Transverse colon (tissue), 4 donors: Measurements from ENCODE around the gene CUL1. TPM values are rescaled to one million over a fixed set of nuclear protein-coding genes. Genes with fewer than 3 reads are reported as not detected.

Experiments used
- DNase-seq: peaks from one replicate; pipeline ENCODE4 v3.0.0-alpha.2; 2019
- H3K27ac ChIP-seq, 4 donors: fragments of 200-600 bp; sonication (generic); 2 replicates each; pipeline ENCODE4 v1.5.1; 2016 to 2018; ENCODE audit warnings: inconsistent platforms in 4 of 4
- H3K27me3 ChIP-seq: fragments of 200-600 bp; sonication (generic); 2 replicates; pipeline ENCODE4 v1.5.1; 2017; ENCODE audit warnings: inconsistent platforms
- H3K36me3 ChIP-seq, 4 donors: fragments of 200-600 bp; sonication (generic); 2 replicates each; pipeline ENCODE4 v1.5.1; 2017 to 2019; ENCODE audit warnings: inconsistent platforms in 4 of 4
- H3K4me1 ChIP-seq, 4 donors: fragments of 200-600 bp; sonication (generic); 2 replicates each; pipeline ENCODE4 v1.5.1; 2017 to 2020; ENCODE audit warnings: inconsistent platforms in 4 of 4
- H3K4me3 ChIP-seq, 4 donors: fragments of 200-600 bp; sonication (generic); 1 replicate in 1 of 4; 2 replicates in 3 of 4; pipeline versions ENCODE4 v1.5.1 to v1.6.1; 2017 to 2019; ENCODE audit warnings: inconsistent platforms in 4 of 4
- H3K9me3 ChIP-seq, 2 donors: fragments of 200-600 bp; sonication (generic); 2 replicates each; pipeline ENCODE4 v1.5.1; 2017 to 2019; ENCODE audit warnings: inconsistent platforms in 2 of 2
- CTCF ChIP-seq, 5 experiments: fragments of 200-600 bp in 3 of 5; fragments of 450-650 bp in 2 of 5; sonication (generic) in 3 of 5; IDR thresholded peaks; 1 replicate in 2 of 5; 2 replicates in 3 of 5; pipeline ENCODE4 v1.5.1; 2016 to 2017; ENCODE audit warnings: antibody characterized with exemption in 5 of 5, inconsistent platforms in 3 of 5, mild to moderate bottlenecking in 2 of 5, moderate library complexity in 1 of 5
- EP300 ChIP-seq: sonication (generic); formaldehyde crosslinking; IDR thresholded peaks from one replicate; pipeline ENCODE4 v1.6.1; 2017; ENCODE audit warnings: antibody characterized with exemption, low read depth
- POLR2A ChIP-seq: fragments of 450-650 bp; IDR thresholded peaks from one replicate; pipeline ENCODE4 v1.6.1; 2016; ENCODE audit warnings: antibody characterized with exemption, mild to moderate bottlenecking, moderate library complexity
- POLR2AphosphoS5 ChIP-seq, 3 donors: sonication (generic); formaldehyde crosslinking; IDR thresholded peaks; one replicate each; pipeline ENCODE4 v1.6.1; 2016; ENCODE audit warnings: antibody characterized with exemption in 3 of 3
- WGBS, 2 donors: methylation state at CpG; one replicate each; pipeline ENCODE4 v1.1.5; 2018; ENCODE audit warnings: low coverage in 1 of 2; 5-methylcytosine and 5-hydroxymethylcytosine counted together
- in situ Hi-C, 4 donors: fragments of 200-750 bp; cut with MboI; loops; one replicate each; pipeline versions ENCODE4 v1.15.0 to v1.15.1; 2017; ENCODE audit warnings: low sequenced_read_pairs in 3 of 4, low pct_ligation_motif_present in 1 of 4, low pct_unique_long_range_greater_than_20kb in 1 of 4
- intact Hi-C: fragments of 100-400 bp; cut with DNase I; formaldehyde crosslinking; loops from one replicate; pipeline ENCODE4 v1.15.1; 2023; ENCODE audit warnings: low total_unique reads
- total RNA-seq, 4 donors: library from RNA; depleted of rRNA; stranded (reverse); fragments of >200 nt; gene quantifications; one replicate each; pipeline ENCODE4 v1.1.0, GENCODE V29; 2016

The CUL1 gene
- total RNA-seq, 4 donors from 2014 or later: 17.6 to 44.6 (median 28.8) TPM

- 82 to 92% methylated on average over 3 to 10 of the region's 10 CpGs for WGBS, 2 donors
- Histone ChIP-seq H3K27ac (no peak overlapping the region), H3K4me3 (no peak overlapping the region), H3K36me3 (peaks cover 0 to 55% (median 22%) of the 10 kb centered on the region in 4 donors), H3K27me3 (no peaks in the 10 kb centered on the region), H3K4me1 (no peaks in the 10 kb centered on the region), H3K9me3 (no peaks in the 10 kb centered on the region)
- intact Hi-C loops (no loop called here), in situ Hi-C loops (no loop called here)
- no peak for DNase-seq
- TF ChIP-seq POLR2AphosphoS5 (IDR thresholded peaks at IDR 0.05): no peak
- no peak for TF ChIP-seq CTCF (IDR thresholded peaks at IDR 0.05)
- no peak for TF ChIP-seq POLR2A
- TF ChIP-seq EP300: no peak
Observed at GRCh38 chr7:148799893-148800555, 101.3 kb downstream of the CUL1 start.

GRCh38 chr7:148800677-148801076, 102.0 kb downstream of the CUL1 start:
- no peaks in the 10 kb centered on the region for H3K27me3 ChIP-seq
- no peak overlapping the region for H3K27ac ChIP-seq
- in situ Hi-C loops (no loop called here), intact Hi-C loops (no loop called here)
- TF ChIP-seq POLR2AphosphoS5 (IDR thresholded peaks at IDR 0.05): no peak
- no peak for TF ChIP-seq CTCF (IDR thresholded peaks at IDR 0.05)
- no peak for TF ChIP-seq POLR2A
- TF ChIP-seq EP300: no peak
- 91 to 93% methylated on average over 12 to 13 of the region's 13 CpGs for WGBS, 2 donors
- no peak overlapping the region for H3K4me3 ChIP-seq
- H3K4me1 ChIP-seq: no peaks in the 10 kb centered on the region
- no peaks in the 10 kb centered on the region for H3K9me3 ChIP-seq
- no peak for DNase-seq
- peaks cover 0 to 53% (median 22%) of the 10 kb centered on the region in 4 donors for H3K36me3 ChIP-seq

- Histone ChIP-seq H3K27ac (no peak overlapping the region), H3K4me1 (no peaks in the 10 kb centered on the region), H3K9me3 (no peaks in the 10 kb centered on the region), H3K4me3 (no peak overlapping the region), H3K27me3 (no peaks in the 10 kb centered on the region), H3K36me3 (peaks cover 0 to 46% (median 20%) of the 10 kb centered on the region in 4 donors)
- TF ChIP-seq EP300 (no peak), POLR2AphosphoS5 (IDR thresholded peaks at IDR 0.05) (no peak), POLR2A (no peak), CTCF (IDR thresholded peaks at IDR 0.05) (no peak)
- 85 to 94% methylated on average over 3 to 10 of the region's 10 CpGs for WGBS, 2 donors
- intact Hi-C loops: no loop called here
- in situ Hi-C loops: no loop called here
- no peak for DNase-seq
Observed at GRCh38 chr7:148802101-148802493, 103.4 kb downstream of the CUL1 start.

GRCh38 chr7:148803094-148803493, 104.4 kb downstream of the CUL1 start:
- Histone ChIP-seq H3K27me3 (no peaks in the 10 kb centered on the region), H3K27ac (no peak overlapping the region), H3K36me3 (peaks cover 0 to 39% (median 17%) of the 10 kb centered on the region in 4 donors), H3K4me3 (no peak overlapping the region), H3K9me3 (no peaks in the 10 kb centered on the region), H3K4me1 (no peaks in the 10 kb centered on the region)
- intact Hi-C loops (no loop called here), in situ Hi-C loops (no loop called here)
- TF ChIP-seq POLR2A (no peak), CTCF (IDR thresholded peaks at IDR 0.05) (no peak), EP300 (no peak), POLR2AphosphoS5 (IDR thresholded peaks at IDR 0.05) (no peak)
- WGBS, 2 donors: 96% methylated on average over 5 of the region's 5 CpGs; no CpG with 5 or more reads in 1 of the 2 donors
- no peak for DNase-seq
